GM19372 (cell line): ENCODE data around the gene UXS1.

ENCODE experiments used
- ATAC-seq: cut with Tn5 transposase; IDR thresholded peaks from one replicate; pipeline ENCODE4 v1.9.1; 2021; ENCODE audit warnings: mild to moderate bottlenecking, low read depth, moderate library complexity; ENCODE audit not compliant: unreplicated experiment

Gene UXS1

DNA sequence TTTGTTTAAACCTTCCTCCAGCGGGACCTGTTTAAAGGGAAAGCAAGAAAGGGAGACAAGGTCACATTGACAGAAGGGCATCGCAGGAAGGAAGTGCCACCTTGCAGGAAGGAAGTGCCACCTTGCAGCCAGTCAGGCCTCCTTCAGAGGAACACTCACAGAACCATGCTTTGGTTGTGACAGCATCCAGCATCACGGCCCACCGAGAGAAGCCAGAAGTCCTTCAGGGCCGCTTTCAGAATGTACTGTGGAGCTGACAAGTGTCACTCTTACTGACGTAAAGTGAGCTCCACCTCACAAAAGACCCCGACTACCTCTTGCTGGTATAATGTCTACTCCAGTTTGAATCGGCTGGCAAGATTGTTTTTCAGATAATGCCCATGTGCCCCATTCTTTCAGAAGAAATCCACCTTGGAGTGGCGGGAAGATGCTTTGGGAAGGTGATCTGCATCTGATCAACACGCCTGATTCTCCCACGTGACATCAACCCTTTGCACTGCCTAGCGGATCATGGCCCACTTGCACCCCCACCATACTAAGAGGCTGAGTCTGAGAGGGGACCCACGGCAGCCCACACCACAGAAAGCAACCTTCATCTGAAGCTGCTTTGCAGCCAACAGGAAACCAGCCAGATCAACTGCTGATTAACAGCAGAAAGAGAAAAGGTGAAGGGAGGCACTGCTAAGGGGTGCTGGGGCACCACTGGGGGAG lies 99.8 kb downstream of the UXS1 start:
- ATAC-seq: no peak

DNA sequence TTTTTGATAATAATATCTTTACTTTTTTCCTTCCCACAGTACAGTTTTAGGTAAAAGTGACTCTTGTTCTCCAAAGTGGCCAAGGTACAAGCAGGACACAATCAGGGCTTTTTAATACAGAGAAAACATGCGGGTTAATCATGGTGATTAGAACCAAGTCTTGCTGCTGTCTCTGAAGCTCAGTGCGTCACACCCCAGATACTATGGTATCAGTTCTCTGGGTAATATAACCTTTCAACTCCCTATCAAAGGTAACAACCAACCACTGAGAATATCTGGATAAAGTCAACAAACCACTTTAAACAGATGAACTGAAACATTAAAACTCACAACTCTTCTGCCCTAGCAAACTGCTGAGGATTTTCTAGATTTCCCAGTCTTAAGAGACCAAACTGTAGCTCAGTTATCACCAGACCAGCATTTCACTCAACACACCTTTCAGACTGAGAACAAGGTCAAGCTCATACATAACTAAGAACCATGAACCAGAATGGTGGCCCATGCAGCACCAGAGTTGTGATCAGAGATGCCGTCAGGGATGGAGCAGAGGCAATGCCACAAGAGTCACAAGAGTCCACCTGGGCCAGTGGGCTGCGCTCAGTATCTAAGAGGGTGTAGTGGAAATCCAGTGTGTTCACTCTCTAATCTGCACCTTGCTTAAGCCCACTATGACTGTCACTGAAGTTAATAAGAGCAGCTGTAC lies 103.0 kb downstream of the UXS1 start:
- no peak for ATAC-seq

DNA sequence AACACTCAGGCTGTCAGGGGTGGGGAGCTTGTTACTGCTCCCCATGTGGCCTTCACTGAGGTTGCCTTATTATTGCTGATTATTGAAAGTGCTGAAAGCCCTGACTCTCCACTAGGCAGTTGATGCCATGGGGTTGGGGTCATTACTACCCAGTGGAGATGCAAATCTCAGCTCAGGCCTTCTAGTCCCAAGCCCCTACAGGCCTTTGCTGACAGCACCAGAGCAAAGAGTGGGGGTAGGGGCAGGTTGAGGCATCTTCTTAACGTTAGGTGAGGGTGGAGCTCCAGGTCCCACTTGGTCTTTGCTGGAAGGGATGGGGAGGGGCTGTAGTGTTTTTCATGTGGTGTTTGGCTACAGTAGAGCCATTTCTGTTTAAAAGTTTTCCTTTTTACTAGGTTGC lies 104.5 kb downstream of the UXS1 start:
- no peak for ATAC-seq

DNA sequence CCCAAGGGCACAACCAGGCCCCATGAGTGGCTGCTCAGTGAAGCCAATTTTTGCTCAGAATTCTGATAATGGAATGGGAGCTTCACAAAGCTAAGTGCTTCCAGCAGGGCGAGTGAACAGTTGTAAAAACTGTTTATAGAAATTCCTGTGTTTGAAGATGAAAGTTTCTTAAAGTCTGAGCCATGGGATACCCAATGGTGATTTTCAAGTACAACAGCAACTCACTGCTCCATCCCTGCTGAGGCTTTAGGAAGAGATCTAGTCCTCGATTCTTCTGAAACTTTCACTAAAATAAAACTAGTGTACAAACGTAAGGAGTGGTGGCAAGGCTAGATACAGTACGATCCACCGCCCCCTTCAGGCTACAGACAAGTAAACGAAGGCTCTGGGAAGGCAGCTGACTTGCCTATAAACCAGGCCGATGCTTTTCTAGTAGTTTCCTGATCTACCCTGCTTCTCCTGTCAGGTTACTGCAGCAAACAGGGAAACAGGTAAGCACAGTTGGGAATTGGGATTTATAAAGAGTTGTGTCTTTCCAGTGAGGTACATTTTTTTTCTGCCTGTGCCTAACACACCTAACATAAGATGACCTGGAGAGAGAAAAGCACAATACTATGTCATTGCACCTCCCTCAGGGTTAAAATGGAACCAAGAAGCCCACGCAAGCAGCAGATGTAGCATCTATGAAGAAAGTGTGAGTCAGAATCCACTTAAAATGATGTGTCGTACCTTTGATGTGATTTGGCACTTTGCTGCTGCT lies 108.7 kb downstream of the UXS1 start:
- ATAC-seq: no peak

DNA sequence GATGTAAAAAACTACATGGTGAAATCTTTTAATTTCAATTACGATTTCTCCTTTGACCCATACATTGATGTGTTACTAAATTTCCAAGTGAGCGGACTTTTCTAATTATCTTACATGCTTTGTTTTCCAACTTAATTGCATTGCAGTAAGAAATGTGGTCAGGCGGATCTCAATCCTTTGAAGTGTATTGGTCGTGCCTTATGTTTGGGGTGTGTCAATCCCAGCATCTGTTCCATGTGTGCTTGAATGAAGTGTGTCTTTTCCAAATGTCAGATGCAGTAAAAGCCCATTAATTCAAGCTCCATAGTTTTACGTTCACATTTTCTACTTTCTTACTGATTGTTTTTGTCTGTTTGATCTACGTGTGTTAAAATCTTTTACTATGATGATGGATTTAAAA lies 113.1 kb downstream of the UXS1 start:
- ATAC-seq: no peak

DNA sequence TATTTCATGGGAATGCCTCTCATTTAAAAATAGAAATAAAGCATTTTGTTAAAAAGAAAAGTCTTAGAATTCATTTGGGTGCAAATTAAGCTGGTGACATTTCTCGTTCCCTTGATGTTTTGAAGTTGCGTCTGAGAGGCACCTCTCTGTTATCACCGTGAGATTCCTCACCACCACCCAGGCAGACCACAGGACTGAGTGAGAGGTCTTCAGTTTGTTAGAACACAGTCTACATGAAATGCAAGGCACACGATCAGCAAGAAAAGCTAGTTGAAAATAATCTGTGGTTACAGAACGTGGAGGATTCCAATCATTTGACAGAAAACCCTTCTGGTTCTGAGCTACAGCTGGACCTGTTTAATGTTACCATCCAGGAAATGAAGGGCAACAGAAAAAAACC lies 116.0 kb downstream of the UXS1 start:
- no peak for ATAC-seq

DNA sequence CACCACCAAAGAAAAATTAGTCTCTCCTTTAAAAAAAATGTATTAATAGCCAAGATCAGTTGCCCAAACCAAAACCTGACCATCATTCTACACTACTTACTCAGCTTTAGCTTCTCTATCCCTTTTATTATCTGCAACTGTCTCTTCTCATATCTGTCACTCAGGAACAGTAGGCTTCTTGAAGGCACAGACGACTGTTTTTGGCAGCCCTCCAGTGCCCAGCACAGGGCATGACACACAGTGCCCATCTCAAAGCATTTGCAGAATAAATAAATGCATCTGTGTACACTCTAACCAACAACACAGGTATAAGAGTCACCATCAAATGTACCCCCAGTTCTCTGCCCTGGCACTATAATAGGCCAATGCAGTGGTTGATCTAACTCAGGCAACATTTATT lies 117.2 kb downstream of the UXS1 start:
- no peak for ATAC-seq

DNA sequence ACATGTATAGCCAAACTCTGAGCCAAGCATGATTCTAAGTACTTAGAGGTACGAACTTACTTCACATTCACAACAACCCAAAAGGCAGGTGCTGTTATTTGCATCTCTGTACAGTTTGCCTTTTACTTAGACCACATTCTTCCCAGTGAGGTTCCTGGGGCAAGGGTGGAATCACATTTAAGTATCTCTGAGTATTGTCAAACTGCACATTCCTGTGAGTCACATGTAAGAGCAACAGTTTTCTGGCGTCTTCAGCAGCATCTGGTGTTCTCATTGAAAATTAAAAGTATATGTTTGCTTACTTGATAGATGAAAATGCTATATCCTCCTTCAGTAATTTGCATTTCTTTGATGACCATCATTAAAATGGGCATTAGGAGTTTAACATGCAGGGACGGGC lies 119.1 kb downstream of the UXS1 start:
- no peak for ATAC-seq

DNA sequence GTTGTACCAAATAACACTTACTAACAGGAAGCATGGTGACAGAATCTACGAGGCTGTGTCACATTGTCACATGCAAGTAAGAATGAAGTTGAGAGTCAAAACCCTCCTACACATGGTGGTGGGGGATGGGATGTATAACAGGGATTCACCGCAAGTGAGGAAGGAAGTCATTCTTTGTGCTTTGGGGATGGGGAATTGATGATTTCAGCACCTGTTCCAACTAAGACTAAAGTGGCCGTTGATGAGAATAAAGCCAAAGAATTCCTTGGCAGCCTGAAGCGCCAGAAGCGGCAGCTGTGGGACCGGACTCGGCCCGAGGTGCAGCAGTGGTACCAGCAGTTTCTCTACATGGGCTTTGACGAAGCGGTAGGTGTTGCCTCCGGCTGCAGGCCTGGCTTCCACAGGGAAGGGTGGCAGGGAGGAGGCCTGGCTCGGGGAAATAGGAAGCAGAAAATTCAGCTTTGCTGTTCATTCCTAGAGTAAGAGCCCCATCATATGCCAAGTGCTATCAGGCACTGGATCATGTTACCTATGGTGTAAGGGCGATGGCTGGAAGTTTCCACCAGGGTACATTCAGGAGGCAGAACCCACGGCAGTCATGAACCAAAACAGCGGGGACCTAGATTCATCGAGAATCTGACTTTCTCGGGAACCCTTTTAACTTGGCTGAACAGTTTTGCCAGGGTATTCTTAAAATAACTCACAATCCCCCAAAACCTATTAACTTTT lies 120.3 kb downstream of the UXS1 start:
- ATAC-seq: no peak

DNA sequence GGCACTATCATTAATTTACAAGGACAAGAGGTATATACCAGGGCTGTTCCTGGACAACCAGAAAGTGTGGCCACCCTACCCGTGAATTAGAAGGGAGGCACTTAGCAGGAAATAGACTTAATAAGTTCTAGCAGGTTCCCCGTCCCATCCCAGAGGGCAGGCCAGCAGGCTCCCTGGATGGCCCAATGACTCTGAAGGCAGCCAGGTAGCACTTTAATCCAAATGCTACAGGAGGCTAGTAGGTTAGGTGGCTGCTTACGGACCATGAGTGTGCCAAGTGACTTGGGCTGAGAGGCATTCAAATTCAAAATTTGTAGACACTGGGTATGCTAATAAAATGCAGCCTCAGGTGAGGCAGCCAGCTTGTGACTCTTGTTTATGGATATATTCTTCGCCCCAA lies 123.9 kb downstream of the UXS1 start:
- no peak for ATAC-seq

DNA sequence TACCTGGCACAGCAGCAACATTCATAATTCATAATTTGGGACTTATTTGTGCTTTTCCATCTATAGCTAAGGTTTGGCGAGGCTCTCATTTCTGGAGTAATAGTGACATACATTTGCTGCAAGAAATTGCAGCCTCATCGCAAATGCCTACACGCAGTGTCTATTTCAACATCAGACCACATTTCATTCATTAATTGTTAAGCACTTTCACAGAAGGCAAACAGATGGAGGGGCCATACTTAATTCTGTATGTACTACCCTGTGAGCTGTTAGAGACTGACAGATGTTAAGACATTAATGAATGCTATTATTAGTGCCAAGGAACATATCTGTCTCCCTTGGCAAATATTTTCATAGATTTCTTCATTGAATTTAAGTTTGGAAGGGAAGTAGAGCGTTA lies 125.7 kb downstream of the UXS1 start:
- ATAC-seq: no peak

DNA sequence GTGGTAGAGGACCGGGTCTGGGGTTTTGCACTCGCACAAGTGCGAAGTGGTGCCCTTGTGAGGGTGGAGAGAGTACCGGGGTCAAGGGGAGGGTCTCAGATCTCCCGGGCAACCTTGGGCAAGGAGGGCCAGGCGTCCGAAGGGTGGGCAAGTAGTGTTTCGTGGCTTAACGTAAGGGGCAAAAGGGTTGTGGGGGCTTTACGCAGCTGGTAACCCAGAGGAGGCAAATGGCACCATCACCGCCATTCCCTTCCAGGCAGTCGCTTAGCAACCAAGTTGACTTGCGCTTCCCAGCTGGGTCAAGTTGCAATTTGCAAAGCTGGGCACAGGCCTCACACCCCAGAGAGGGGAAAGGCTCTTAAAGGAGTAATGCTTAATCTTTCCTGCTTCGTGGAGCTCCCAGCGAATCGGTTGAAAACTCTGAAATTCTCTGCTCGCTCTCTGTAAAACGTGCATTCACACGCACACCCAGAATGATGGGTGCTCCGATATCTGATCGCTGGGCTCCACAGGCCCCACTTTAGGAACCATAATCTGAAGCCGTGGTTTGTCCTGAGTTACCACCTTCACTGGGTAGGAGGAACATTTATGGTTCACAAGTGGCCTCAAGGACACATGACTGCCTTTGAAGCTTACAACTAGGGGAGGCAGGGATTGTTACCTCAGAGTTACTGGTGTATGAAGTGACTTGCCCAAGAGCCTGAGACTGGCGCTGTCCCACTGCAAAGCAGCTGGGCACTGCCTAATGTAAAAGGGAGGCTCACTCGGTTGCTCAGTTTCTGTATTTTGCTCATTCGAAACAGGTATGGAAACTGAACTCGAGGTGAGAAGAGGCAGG lies 127.9 kb downstream of the UXS1 start:
- no peak for ATAC-seq

DNA sequence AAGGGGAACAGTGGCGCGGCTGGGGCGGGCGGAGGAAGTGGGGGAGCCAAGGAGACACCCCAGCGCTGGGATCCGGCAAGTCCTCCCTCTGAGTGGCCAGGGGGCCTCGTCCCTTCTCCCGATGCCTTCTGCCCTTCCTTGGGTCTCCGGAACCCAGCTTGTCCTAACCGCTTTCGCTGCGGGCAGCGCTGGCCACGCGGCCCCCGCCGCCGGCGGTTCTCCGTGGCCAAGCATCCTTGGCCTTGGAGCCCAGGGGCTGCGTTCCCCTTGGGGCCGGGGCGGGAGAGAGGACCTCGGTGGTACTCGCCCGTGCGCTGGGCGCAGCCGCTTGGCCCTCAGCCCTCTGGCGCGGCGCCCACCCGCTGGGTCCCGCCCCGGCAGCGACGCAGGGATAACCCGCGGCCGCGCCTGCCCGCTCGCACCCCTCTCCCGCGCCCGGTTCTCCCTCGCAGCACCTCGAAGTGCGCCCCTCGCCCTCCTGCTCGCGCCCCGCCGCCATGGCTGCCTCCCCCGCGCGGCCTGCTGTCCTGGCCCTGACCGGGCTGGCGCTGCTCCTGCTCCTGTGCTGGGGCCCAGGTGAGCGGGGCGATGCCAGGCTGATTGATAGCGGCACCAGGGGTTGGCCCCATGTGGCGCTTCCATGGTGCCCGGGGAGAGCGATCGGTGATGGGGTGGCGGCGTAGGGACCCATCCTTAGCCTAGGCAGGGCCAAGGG lies 128.7 kb downstream of the UXS1 start:
- no peak for ATAC-seq

DNA sequence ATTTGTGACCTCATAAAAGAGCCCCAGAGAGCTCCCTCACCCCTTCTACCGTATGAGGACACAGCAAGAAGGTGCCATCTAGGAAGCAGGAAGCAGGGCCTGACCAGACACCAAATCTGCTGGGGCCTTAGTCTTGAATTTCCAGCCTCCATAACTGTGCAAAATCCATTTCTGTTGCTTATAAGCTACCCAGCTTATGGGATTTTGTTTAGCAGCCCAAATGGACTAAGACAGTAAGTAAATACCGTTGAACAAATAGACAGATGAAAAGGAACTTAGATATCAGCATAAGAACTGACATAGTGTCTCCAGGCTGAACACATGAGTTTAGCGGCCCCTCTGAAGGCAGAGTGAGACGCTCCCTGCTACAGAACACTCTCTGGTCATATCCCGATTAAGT lies 130.9 kb downstream of the UXS1 start:
- no peak for ATAC-seq

DNA sequence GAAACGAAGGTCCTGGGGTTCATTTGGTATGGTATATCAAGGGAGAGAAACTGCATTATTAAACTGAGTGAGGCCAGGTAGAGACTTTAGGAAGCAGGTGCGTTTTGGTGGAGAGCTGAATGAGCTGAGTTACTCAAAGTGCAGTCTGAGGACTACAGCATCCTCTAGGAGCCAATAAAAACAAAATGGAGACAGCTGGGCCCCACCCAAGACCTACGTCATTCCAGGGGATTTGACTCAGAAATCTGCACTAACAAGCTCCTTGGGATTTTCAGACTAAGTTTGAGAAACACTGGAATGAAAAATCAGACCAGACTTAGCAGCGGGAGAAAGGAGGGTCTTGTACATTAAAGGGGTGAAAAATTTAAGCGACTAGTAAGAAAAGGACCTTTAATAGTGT lies 131.5 kb downstream of the UXS1 start:
- no peak for ATAC-seq

DNA sequence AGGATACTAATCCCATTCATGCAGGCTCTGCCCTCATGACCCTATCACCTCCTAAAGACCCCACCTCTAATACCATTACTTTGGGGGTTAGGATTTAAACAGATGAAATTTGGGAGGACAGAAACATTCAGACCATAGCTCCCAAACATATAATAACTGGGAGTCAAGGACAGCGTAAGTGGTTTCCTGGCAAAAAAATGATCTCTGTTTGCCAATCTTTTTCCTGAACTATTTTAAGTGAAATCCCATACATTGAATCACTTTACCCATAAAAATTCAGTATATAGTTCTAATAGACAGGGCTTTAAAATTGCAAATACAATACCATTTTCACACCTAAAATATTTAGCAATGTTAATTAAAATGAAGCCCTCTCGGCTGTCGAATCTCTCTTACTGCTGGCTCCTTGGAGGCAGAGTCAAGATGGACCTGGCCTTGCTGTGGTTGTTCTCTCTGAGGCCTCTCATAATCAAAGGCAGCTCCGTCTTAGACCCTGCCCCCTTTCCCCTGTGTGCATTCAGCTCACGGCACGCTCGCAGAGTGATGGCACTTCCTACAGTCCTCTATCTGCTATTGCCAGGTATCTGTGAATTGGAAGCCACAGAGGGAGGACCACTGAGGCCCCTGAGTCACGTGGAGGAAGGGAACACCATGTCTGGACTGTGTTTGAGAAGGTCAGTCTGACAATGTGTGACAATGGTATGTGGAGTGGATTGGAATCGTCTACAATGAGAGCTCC lies 132.3 kb downstream of the UXS1 start:
- ATAC-seq: no peak

DNA sequence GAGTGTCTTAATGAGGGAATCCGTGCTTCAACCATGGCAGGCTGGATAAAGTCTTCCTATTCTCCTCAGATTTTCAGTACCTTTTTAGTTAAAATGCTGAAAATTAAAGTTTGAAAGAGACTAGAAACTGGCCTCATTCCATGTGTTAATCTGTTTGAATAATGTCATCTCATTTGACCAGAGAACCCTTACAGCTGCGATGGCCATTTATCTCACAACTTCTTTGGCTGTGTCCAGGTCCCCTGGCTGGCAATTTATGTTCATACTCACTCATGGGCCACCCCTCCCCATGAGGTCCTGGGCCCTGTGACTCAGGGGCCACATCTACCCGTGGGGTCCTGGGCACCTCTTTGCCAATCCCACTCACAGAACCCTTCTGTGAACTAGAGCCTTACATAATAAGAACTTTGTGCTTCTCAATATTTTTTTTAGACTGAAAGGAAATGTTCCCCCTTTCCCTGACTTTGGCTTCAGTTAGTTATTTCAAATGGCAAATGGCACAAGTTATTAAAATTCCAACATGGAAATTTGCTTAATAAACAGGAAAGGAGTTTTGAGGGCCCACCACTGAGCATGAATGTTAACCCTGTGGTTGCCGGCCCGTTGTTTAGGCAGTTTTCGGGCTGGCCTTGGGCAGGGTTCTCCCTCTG lies 134.6 kb downstream of the UXS1 start:
- no peak for ATAC-seq

DNA sequence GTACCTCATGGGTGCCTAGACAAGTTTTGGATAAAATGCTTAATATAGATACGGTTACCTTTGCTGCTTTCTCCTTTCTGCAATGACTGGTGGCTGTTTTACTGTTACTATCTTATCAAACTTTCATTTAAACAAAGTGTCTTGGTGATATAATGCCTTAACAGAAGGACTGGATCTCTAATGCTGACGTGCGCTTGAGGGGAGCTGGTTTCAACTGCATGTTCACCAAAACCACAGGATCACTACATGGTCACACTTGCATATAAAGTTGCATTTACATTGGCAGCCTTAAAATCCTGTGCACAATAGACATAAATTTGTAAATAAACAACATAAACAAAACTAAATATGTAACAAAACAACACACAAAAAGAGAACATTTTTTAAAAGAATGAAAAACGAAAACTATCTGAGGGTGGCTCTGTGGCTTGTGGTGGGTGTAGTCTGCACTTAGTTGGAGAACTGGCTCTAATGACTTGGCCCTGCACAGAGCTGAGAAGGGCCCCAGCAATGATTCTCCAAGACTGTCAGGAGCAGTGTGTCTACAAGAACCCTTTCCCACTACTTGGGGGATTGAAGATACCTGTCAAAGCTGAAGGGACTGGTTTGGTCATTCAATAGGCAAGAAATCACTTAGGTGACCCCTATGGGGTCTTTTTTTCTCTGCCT lies 135.5 kb downstream of the UXS1 start:
- no peak for ATAC-seq
